Measurements from ENCODE around the gene RNF126.
"Not testable (repeated sequence)": the region's sequence is repeated elsewhere in the genome, so short reads cannot be mapped to it uniquely, and the experiment has no call there.

The RNF126 gene

DNA sequence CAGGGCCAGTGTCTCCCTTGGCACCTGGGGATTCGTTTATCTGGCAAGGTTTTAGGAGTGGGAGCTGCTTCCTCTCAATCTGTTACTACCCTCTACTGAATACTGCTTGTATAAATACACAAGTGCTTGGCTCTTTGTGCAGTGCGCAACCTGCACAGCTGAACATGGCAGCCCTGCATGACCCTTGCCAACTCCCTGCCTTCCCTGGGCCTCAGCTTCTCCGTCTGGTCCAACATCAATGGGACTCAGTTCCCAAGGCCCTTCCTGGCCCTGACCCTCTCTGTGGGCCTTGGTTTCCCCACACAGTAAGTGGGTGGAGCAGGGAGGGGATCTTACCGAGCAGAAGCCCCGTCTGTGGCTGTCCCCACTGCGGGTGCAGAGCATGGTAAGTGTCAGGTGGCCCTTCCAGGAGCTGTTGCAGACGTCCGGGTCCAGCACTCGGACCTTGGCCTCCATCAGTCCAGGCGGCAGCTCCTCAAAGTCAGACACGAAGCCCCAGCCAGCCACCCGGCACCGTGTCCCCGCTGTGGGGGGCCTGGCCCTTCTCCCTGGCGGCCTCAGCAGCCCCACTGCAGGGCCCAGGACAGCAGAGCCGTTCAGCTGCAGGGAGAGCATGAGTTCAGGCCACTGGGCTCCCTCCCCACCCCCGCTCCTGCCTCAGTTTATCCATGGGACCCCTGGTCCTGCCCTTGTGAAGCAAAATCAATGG is 23.7 kb upstream of the RNF126 start:
- no peak for DNase-seq (ENCODE audit: low read depth in 1 of 2, low spot score in 1 of 2)

DNA sequence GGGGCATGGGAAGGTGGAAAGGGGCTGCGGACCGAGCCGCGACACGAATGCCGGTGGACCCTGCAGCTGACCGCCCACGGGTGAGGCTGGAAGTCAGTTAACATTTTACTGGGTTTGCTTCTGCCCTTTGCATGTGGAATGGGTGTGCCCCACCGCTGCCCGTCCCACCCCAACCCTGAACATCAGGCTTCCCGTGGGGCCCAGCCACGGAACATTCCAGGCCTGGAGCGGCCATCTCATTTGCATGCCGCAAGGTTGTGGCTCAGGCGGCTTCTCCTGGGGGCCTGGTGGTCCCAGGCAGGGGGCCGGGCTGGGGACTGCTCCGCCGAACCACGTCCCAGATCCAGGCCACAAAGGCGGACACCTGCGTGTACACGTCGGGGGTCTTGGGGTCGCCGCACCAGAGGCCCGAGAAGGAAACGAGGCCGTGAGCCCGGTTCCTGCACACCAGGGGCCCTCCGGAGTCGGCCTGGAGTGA is 22.5 kb upstream of the RNF126 start:
- no peak for DNase-seq (ENCODE audit: low read depth in 1 of 2, low spot score in 1 of 2)

DNA sequence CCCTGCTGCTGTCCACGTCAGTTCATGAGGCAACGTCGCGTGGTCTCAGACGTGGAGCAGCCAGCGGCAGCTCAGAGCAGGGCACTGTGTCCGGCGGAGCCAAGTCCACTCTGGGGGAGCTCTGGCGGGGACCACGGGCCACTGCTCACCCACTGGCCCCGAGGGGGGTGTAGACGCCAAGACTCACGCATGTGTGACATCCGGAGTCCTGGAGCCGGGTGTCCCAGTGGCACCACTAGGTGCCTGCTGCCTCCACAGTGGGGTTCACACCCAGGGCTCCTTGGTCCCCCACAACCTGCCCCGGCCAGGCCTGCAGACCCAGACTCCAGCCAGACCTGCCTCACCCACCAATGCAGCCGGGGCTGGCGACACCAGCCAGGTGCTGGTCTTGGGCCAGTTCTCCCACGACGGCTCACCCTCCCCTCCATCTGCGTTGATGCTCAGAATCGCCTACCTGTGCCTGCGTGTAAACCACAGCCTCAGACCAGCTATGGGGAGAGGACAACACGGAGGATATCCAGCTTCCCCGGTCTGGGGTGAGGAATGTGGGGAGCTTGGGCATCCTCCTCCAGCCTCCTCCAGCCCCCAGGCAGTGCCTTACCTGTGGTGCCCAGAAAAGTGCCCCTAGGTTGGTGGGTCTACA is 19.8 kb upstream of the RNF126 start:
- DNase-seq (ENCODE audit: low read depth in 1 of 2, low spot score in 1 of 2): no peak

DNA sequence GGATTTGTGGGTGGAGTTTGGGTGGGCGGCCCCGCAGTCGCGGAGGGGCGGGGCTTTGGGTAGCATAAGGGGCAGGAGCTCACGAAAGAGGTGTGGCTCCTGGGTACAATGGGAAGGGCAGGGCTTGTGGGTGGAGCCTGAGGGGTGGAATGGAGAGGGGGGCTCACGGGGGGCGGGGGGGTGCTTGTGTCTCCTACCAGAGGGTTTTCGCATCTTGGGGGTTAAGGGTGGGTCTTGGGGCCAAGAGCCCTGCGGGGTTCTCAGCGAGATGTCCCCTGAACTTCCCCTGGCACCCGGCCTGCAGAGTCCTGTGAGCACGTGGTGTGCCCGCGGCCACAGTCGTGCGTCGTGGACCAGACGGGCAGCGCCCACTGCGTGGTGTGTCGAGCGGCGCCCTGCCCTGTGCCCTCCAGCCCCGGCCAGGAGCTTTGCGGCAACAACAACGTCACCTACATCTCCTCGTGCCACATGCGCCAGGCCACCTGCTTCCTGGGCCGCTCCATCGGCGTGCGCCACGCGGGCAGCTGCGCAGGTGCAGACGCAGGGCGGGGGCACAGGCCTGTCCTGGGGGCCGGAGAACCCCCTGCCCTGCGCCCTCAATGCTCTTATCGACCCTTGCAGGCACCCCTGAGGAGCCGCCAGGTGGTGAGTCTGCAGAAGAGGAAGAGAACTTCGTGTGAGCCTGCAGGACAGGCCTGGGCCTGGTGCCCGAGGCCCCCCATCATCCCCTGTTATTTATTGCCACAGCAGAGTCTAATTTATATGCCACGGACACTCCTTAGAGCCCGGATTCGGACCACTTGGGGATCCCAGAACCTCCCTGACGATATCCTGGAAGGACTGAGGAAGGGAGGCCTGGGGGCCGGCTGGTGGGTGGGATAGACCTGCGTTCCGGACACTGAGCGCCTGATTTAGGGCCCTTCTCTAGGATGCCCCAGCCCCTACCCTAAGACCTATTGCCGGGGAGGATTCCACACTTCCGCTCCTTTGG is 18.3 kb upstream of the RNF126 start:
- DNase-seq (ENCODE audit: low read depth in 1 of 2, low spot score in 1 of 2): peak in 1 of 2 donors; percentile 90

DNA sequence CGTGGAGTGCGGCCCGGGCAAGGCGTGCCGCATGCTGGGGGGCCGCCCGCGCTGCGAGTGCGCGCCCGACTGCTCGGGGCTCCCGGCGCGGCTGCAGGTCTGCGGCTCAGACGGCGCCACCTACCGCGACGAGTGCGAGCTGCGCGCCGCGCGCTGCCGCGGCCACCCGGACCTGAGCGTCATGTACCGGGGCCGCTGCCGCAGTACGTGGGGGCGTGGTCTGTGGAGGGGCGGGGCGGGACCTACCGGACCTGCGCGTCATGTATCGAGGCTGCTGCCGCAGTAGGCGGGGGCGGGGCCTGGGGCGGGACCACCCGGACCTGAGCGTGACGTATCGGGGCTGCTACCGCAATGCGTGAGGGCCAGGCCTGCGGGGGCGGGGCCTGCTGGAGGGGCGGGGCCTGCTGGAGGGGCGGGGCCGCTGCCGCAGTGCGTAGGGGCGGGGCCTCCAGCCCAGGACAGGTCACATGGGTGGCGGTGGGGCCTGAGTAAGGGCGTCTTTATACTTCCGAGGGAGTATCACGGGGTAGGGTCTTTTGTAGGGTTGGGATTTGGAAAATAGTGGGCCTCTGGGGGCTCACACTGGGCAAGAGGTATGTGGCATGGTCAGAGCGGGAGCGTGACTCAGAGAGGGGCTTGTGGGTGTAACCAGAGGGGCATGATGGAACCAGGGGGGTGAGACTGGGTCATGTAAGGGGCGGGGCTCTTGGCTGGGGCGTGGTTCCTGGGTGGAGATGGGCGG is 17.4 kb upstream of the RNF126 start:
- DNase-seq (ENCODE audit: low read depth in 1 of 2, low spot score in 1 of 2): peak; percentile 100

DNA sequence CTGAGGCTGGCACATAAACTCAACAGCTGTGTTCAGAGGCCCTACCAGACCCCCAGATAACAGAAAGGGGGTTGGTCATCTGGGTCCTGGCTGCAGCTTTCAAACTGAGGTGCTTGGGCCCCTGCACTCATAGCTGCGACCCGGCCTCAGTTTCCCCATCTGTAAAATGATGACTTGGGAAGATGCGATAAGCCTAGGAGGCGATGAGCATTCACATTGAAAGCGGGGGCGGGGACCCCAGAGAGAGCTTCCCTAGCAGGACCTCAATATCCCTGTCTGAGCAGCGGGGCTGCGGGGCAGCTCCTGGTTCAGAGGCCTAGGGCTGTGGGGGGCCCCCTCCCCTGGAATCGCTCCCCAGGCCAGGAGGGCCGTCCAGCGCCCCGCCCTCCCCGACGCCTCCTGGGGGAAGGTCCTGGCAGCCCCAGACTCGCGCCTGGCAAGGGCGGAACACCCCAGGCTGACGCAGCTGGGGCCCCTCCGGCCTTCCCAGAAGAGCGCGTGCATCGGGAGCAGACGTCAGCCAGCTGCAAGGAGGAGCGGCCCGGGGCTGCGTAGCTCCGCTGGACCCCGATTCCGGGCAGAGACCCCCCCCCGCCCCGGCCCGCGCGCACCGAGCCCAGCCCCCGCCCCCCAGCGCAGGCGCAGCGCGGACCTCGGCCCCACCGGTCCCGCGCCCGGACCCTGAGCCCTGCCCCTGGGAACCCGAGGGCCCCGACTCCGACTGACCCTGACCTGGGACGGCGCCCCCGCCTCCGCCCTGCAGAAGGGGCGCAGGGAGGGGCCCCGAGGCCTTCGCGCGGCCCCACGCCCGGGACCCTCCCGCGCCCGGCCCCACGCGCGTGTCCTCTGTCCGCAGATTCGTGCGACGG is 16.6 kb upstream of the RNF126 start:
- DNase-seq (ENCODE audit: low read depth in 1 of 2, low spot score in 1 of 2): no peak

DNA sequence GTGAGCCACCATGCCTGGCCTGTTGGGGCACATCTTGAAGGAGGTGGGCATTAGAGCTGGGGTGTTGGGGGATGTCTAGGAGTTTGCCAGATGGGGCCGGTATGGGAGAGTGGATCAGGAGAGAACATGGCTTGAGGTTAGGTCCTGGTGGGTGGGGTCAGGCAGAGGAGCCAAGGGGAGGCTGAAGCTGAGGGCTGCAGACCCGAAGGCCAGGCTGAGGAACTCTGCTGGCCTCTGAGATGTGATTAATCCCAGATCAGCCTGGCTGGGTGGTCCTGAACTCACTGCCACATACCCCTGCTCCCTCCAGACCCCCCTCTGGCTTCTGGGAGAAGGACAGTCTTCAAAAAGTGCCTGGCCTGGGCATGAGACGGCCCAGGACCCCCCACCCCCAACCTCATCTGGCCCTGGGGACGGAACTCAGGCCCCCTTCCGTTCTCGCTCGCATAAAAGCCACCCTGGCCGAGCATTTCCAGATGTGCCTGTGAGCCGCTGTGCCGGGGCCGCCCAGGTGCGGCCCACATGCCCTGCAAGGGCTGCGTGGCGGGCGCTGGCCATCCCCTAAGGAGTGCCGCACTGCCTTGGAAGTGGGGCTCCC is 15.9 kb upstream of the RNF126 start:
- no peak for DNase-seq (ENCODE audit: low read depth in 1 of 2, low spot score in 1 of 2)

DNA sequence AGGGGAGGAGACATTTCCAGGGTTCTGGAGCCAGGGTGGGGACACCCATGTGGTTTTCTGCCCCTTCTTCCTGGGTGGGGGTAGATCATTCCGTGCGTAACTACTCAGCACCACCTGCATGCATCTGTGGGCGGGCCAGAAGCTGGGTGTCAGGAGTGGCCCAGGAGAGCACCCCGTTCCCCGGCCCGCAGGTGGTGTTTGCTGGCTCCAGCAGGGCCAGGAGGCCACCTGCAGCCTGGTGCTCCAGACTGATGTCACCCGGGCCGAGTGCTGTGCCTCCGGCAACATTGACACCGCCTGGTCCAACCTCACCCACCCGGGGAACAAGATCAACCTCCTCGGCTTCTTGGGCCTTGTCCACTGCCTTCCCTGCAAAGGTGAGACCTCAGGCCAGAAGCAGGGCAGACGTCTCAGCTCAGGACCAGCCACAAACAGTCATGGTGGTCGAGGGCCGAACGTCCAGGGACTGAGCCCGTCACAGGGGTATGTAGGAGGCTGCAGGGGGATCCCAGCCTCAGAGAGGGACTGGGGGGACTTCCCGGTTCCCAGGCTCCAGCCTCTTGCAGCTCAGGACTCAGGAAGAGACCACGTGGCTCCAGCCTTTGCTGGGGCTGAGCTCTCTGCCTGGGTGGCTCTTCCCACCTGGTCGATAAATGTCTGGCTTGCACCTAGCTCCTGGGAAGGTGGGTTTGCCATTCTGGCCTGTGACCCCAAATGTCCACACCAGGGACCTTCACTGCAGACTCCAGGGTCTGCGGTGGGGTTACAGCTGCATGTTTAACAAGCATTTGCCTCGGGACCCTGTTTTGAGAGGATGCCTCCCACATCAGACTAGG is 14.8 kb upstream of the RNF126 start:
- no peak for DNase-seq (ENCODE audit: low read depth in 1 of 2, low spot score in 1 of 2)

DNA sequence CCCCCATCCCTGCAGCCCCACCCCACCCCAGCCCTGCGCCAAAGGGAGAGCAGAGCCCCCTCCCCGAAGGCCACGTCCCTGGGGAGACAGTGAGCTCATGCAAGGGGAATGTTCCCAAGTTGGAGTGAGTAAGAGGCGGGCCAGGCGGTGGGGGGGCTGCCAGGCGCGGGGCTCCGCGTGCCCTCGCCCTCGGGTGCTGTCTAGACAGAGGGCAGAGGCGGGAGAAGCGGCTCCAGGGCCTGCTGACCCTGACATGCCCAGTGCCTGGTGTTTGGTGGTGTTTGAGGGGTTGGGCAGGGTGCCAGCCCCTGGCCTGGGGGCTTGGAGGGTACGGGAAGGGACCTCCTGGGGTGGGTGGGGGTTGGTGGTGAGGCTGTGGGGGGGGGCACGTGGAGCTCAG is 14.2 kb upstream of the RNF126 start:
- no peak for DNase-seq (ENCODE audit: low read depth in 1 of 2, low spot score in 1 of 2)

DNA sequence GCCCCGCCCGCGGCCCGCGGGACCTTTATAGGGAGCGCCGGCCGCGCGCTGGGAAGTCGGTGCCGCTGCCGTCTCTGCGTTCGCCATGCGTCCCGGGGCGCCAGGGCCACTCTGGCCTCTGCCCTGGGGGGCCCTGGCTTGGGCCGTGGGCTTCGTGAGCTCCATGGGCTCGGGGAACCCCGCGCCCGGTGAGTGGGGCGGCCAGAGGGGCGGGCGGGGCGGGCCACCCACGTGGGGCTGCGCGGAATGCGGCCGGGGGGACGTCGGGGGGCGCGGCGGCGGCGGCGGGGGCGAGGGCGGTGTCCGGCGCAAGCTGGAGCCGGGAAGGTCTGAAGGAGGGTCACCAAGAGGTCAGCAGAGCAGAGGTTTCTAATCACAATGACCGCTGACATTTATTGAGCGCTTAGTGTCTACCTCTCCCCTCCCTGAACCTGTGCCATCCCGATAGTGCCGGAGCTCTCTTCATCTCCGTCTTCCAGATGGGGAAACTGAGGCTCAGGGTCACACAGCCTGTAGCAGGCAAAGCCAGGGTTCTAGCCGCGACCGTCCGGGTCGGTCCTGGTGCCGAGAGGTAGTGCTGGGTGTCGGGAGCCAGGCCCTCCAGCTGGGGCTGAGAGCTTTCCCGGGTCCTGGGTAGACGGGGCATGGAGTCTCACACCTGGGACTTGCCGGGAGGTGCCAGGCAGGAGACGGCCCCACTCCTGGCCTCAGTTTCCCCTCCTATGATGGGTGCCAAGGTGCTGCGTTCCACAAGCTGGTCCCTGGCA is 13.5 kb upstream of the RNF126 start, which contains the start of gene FSTL3:
Gene FSTL3, plus strand, starts transcription at position 54 of the 767 bp plus-strand sequence. Its CDS starts 32 bp downstream, at position 86.
- no peak for DNase-seq (ENCODE audit: low read depth in 1 of 2, low spot score in 1 of 2)

DNA sequence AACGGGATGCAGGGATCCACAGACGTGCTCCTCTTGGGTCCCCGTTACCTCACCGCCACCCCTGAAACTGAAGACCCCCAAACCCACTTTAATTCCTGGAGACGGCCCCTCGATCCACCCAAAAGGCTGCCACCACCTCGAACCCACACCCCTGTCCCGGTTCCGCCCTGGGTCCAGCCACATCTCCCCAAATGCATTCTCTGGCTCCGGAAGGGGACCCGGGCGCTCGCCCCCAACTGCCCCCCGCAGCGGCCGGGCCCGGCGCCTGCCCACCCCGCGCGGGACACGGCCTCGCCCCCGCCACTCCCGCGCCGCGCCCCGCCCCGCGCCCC is 13.0 kb upstream of the RNF126 start:
- no peak for DNase-seq (ENCODE audit: low read depth in 1 of 2, low spot score in 1 of 2)

DNA sequence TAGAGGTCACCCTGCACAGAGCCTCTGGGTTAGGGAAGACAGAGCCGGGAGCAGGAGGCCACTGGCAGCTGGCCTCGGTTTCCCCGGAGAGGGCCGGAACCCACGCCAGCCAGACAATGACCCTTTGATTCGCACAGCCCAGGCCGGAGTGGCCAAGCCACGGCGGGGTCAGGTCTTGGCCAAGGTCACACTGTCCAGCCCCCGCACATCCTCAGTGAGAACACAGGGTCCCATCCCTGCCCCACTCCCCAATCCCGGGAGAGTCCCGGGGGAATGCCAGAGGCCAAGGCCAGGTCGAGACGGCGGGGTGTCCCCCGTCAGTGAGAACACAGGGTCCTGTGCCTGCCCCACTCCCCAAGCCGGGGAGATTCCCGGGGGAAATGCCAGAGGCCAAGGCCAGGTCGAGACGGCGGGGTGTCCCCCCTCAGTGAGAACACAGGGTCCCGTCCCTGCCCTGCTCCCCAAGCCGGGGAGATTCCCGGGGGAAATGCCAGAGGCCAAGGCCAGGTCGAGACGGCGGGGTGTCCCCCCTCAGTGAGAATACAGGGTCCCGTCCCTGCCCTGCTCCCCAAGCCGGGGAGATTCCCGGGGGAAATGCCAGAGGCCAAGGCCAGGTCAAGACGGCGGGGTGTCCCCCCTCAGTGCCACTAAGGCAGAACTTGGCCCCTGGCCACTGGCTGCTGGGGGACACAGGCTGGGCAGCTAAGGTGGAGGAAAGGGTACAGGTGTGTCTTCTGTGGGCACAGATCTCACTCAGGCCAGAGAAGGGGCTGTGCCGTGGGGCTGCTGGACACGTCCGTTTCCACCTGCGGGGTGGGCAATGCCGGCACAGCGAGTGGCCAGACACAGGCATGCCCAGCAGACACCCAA is 11.5 kb upstream of the RNF126 start:
- no peak for DNase-seq (ENCODE audit: low read depth in 1 of 2, low spot score in 1 of 2)

DNA sequence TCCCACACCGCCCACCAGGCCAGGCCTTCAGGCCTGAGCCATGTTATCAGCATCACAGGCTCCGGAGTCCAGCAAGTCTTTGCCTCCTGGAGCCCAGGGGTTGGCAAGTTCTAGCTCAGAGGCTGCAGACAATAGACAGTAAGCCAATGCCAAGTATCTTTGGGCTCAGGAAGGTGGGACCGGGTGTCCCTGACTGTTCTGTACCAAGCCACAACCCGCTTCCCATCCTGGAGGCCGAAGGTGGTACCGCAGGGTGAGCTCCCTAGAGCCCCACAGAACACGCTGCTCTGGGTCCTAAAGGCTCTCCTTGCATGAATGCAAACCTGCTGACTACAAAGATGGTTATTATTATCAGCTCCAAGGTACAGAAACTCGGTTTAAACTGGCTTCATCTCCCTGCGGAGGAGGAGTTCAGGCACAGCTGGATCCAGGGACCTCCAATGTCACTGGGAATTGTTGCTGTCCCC is 7.6 kb upstream of the RNF126 start:
- DNase-seq (ENCODE audit: low read depth in 1 of 2, low spot score in 1 of 2): no peak

DNA sequence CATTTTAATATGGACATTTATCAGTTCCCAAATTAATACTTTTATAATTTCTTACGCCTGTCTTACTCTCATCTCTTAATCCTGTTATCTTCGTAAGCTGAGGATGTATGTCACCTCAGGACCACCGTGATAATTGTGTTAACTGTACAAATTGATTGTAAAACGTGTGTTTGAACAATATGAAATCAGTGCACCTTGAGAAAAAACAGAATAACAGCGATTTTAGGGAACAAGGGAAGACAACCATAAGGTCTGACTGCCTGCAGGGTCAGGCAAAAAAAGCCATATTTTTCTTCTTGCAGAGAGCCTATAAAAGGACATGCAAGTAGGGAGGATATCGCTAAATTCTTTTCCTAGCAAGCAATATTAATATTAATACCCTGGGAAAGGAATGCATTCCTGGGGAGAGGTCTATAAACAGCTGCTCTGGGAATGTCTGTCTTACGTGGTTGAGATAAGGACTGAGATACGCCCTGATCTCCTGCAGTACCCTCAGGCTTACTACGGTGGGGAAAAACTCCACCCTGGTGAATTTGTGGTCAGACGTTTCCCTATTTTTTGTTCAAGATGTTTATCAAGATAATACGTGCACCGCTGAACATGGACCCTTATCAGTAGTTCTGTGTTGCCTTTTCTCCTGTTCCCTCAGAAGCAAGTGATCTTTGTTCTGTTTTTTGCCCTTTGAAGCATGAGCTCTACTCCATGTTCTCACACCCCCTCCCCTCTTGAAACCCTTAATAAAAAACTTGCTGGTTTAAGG is 5.8 kb upstream of the RNF126 start:
- not testable (repeated sequence) for DNase-seq (ENCODE audit: low read depth in 1 of 2, low spot score in 1 of 2)

DNA sequence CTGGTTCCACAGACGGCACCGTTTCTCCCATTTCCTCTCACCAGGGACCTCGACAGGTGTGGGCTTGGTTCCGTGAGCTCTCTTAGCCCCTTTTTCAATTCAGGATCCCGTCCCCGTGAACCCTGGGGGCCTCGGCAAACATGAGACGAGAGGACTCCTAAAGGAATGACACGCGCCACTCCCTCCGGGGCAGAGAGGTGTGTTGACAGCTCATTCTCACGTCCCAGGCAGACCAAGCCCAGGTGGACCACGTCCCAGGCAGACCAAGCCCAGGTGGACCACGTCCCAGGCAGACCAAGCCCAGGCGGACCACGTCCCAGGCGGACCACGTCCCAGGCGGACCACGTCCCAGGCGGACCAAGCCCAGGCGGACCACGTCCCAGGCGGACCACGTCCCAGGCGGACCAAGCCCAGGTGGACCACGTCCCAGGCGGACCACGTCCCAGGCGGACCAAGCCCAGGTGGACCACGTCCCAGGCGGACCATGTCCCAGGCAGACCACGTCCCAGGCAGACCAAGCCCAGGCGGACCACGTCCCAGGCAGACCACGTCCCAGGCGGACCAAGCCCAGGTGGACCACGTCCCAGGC is 4.1 kb upstream of the RNF126 start:
- DNase-seq (ENCODE audit: low read depth in 1 of 2, low spot score in 1 of 2): not testable (repeated sequence)

Data from stimulated activated CD4-positive, alpha-beta T cell treated with anti-CD3 and anti-CD28 coated beads, Interleukin-15, amount 100 ng/mL, for 1 hour (primary cell).